Stimulated activated CD8-positive, alpha-beta memory T cell treated with anti-CD3 and anti-CD28 coated beads, Interleukin-2, amount 100 ng/mL, for 48 hours (primary cell): ENCODE data around the gene FGFR2.

Source experiments
- DNase-seq, 2 donors: peaks; one replicate each; pipeline ENCODE4 v3.0.0-alpha.2; 2020; ENCODE audit warnings: low read depth in 2 of 2

Gene FGFR2

GRCh38 chr10:121598263-121599249 lies at the start of gene FGFR2:
FGFR2 (minus strand) TSS chr10:121598444; CDS start chr10:121593817, 4,627 bp downstream.
- peak in 1 of 2 donors; percentile 15 for DNase-seq

GRCh38 chr10:121647401-121647800 lies 49.2 kb upstream of the FGFR2 start:
- DNase-seq, result no peak

- DNase-seq, result no peak
Measured at GRCh38 chr10:121645696-121646095, 47.5 kb upstream of the FGFR2 start.

GRCh38 chr10:121644501-121644900 lies 46.3 kb upstream of the FGFR2 start:
- no peak for DNase-seq

GRCh38 chr10:121640266-121640665 lies 42.0 kb upstream of the FGFR2 start:
- DNase-seq, result no peak

- no peak for DNase-seq
Measured at GRCh38 chr10:121639416-121639815, 41.2 kb upstream of the FGFR2 start.

GRCh38 chr10:121637437-121637836 lies 39.2 kb upstream of the FGFR2 start:
- no peak for DNase-seq

- DNase-seq, result no peak
Measured at GRCh38 chr10:121633056-121633455, 34.8 kb upstream of the FGFR2 start.

- no peak for DNase-seq
Measured at GRCh38 chr10:121631365-121632029, 33.3 kb upstream of the FGFR2 start.

- DNase-seq, result no peak
Measured at GRCh38 chr10:121628859-121629258, 30.6 kb upstream of the FGFR2 start.

GRCh38 chr10:121627876-121628581 lies 29.8 kb upstream of the FGFR2 start:
- DNase-seq, result no peak

- no peak for DNase-seq
Measured at GRCh38 chr10:121624836-121625486, 26.7 kb upstream of the FGFR2 start.

GRCh38 chr10:121618906-121619305 lies 20.7 kb upstream of the FGFR2 start:
- no peak for DNase-seq

- DNase-seq, result no peak
Measured at GRCh38 chr10:121617176-121617575, 18.9 kb upstream of the FGFR2 start.

GRCh38 chr10:121616291-121616690 lies 18.0 kb upstream of the FGFR2 start:
- no peak for DNase-seq

GRCh38 chr10:121615836-121616235 lies 17.6 kb upstream of the FGFR2 start:
- DNase-seq, result no peak

GRCh38 chr10:121615435-121615793 lies 17.2 kb upstream of the FGFR2 start:
- DNase-seq, result no peak

- no peak for DNase-seq
Measured at GRCh38 chr10:121614613-121615434, 16.6 kb upstream of the FGFR2 start.

GRCh38 chr10:121613456-121613855 lies 15.2 kb upstream of the FGFR2 start:
- no peak for DNase-seq

- DNase-seq, result no peak
Measured at GRCh38 chr10:121611393-121612159, 13.3 kb upstream of the FGFR2 start.
